NCI-H1048 (cell line): ENCODE data around the gene FAM111B.
A peak's percentile ranks its signal among the peaks of the same experiment; 100 is the strongest.

ENCODE experiments used
- DNase-seq: peaks from one replicate; lab custom pipeline; 2025; lab: John Stamatoyannopoulos, UW

FAM111B gene

DNA sequence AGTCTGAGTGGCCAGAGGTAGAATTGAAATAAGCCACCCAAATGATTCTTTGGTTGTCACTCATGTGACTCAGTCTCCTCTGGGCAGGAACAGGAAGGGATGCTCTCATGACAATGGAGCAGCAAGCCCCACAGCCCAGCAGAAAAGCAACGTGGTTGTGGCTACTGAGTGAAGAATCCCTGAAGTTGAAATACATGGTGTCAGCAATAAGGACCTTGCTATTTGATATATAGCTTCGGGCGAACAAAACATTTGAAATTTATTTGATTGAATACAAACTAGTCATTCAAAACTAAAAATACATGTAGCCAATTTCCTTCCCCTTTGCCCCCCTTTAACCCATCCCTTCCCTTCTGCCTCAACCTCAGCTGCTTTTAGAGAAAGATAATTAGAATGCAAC is 50.4 kb downstream of the FAM111B start:
- DNase-seq: no peak

DNA sequence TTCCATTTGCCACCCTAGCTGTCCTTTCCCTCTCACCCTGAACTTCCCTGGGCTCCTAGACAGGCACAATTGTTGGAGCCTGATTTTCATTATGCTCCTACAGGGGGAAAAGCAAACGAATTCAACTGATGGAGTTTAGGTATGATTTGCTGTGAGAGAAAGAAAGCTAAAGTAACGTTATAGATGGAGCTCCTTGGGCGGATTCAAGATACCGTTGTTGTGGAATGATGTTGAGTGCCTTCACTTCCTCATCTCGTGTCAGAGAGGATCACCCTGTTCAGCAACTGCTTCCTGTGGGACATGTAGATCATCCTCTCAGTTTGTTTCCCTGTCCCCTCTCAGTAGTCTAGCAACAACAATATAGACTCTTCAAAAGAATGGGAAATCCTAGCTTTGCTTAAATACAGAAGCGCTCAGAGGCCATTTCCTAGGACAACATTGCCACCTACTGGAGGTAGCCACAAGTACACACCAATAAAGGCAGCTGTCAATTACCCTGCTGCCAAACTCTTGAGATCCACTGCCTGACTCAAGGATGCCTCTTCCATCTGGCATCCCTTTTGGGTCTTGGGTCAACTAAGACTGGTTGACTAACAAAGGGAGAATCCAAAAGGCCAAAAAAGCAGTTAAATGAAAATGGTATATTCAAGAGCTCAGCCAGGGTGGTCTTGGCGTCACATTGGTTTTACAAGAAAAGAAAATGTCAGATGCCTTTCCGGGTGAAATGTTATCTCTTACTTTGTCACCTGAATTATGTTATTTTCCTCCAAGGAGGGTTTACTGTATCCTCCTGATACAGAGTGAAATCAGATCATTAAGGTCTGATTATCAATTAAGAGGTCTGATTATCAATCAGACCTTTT is 51.4 kb downstream of the FAM111B start:
- DNase-seq: no peak

DNA sequence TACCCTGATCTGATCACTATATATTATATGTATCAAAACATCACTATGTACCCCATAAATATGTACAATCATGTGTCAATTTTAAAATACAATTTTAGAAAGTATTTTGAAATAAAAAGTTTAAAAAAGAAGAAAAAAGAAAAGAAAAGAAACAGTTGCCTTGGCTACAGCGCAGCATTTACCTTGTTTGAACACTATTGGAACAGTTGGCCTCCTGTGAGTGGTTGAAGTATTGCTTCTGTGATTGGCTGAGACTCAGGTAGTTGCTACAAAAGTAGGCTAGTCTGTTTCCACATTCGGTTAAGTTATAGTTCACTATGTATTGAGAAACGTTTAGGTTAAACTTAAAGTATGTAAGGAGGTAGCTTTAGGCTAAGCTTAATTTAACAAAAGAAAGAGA is 57.0 kb downstream of the FAM111B start:
- no peak for DNase-seq

DNA sequence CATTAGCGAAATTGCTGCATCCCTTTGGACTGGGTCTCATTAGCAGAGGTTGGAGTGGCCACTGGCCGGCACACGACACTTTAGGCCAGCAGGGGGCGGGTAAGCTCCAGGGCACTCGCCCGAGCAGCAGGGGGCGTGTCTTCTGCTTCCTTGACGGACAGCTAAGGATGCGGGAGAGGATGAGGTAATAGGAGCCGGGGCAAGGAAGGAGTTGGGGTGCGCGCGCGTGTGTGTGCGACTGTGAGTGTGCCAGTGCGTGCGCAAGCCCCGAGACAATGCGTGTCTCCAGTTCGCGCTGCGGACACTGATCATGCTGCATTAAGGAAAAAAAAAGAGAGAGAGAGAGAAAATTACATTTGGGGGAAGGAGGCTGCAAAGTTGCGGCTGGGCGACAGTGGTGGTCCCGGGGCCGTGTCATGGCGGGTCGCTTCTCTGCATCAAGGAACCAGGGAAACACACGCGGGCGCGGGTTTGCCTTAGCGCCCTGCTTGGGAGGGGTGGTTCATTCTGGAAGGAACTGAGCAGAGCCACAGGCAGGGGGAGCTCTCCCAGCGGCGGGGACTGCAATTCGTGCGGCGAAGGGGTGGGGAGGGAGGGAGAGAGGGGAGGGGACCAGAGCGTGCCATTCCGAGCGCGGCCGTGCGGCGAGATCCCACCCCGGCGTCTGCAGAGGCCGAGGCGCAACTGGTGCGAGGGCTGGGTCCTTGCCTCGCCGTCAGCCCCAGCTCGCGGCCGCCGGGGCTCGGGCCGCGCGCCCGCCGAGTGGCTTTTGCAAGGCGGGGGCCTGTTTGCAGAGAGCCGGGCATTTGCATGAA is 64.7 kb downstream of the FAM111B start, which contains the start of gene DTX4:
Gene DTX4 (plus strand): TSS at position 625 of the 815 bp plus-strand sequence. CDS start 464 bp downstream, outside the sequence.
- DNase-seq: peak; percentile 89

DNA sequence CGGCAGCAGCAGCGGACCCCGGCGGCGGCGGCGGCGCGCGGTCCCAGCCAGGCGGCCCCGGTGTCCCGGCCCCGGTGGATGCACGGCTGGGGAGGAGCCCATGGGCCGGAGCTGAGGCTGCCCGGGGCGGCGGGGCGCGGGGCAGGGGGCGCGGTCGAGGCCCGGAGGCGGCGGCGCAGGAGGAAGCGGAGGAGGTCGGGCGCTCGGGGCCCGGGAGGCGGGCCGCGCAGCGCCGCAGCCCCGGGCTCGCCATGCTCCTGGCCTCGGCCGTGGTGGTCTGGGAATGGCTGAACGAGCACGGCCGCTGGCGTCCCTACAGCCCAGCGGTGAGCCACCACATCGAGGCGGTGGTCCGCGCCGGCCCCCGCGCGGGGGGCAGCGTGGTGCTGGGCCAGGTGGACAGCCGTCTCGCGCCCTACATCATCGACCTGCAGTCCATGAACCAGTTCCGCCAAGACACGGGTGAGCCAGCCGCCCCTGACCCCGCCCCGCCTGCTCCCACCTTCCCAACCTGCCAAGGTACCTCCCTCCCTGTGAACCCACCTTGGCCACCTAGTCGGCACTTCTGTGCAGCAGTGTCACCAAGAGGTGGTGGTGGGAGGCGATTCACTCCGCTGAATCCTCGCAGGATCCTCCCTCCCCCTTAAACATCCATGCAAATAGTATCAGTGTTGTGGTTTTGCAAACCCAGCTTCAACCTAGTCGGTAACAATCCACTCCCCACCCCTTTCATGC is 65.5 kb downstream of the FAM111B start:
- no peak for DNase-seq

DNA sequence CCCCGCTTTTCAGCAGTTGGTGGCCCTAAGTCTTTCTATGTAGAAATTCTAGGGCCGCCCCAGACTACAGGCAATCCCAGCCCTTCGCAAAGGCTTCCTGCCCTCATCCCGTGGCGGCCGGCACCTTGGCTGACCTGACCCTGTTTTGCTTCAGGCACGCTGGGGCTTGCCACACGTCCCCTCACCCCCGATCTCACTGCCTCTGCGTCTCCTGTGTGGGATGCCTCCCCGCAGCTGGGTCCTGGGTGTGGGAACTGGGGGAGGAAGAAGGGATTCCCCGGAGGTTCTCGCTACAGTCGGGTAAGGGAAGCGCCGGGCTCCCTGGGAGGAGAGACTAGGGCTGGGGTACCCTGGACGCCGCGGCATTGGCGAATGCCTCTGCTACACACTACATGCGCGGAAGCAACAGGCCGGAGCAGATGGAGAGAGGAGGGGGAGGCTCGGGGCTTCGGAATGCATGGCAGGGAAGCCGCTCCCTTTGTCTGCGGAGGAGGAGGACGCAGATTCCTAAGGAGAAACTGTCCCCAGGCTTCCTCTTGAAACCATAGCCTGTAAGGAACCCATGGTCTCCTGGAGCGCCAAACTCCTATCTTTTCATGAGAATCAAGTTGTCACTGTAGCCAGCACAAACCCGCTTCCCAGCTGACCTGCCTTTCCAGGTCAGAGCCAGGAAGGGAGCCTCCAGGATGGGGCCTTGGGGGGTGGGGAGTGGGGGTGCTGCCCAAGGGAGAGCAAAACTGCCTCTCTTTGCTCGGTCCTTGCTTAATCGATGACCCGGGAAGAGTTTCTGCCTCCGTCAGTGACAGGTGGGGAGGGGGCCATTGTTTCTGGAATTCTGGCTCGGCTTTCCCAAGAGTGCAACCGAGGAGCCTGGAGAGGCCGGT is 66.3 kb downstream of the FAM111B start:
- DNase-seq: no peak

DNA sequence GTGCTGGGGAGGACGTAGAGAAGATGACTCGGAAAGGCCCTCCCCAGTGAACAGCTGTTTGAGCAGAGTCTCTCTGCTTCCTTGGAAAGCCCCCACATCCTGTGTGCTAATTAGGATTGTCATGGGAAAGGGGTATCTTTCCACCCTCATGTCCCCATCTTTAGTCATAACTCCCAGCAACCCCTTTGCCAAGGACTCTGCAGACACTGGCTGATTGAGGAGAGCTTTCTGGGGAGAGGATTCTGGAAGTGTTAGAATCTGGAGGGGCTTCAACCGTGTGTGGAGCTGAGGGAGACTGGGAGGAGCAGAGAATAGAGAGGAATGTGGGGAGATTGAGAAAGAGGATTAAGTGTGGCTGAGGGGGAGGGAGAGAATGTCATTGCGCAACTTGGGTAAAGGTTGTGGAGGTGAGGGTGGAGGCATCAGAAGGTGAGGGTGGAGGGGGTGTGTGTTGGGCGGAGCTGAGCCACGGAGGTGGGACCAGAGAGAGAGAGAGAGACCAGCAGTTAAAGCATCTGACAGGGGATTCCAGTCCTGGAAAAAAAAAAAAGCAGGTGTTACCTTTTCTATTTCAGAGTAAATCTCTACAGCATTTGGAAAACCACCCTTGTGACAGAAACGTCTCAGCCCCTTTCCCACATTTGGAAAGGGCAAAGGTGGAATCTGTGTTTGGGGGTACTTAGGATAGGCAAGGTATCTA is 67.1 kb downstream of the FAM111B start:
- no peak for DNase-seq

DNA sequence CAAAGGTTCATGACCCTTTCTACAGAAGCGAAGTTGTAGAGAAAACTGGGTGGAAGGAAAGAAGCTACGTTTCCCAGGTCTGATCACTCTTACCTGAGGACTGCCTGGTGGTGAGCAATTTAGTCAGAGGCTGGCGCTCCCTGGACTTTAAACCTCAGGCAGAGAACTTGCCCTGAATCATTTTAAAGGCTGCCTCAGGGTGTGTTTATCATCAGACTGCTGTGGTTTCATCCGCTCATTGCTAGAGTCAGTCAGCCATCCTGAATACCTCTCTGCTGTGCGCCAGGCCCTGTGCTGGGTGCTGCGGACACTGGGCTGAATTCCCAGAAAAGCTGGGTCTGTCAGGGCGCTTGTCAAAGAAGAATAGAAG is 67.6 kb downstream of the FAM111B start:
- DNase-seq: no peak

DNA sequence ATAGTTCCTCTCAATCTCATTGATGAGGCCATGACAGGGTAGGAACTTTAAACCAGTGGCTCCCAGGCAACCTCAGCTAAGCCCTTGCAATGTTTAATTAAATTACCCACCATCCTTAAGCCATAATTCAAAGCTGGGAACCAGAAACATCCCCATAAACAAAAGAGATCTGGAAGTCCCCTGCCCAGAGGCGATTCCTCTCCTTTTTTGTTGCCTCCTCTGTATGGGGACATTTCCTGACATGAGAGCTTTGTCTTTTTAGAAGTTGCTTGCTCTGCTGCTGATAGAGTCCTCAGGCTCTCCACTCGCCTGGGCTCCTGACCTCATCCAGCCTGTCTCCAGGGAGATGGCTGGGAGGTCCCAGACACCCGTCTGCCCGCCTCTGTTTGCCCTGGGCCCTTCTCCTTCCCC is 68.1 kb downstream of the FAM111B start:
- no peak for DNase-seq

DNA sequence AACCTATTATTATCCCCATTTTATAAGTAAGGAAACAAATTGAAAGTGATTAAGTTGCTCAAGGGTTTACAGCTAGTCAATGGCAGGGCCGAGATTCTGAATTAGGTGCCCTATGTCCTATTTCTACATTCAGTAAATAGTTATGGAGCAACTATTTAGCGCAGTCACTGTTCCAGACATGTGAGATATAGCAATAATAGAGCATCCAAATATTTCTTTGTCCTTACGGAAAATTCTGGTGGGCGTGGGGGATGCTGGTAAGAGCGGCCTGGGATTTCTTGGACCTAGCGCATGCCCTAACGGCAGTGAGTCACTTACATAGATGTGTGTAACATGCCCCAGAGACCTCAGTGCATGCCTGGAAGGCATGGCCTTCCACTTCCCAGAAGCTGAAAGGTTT is 69.3 kb downstream of the FAM111B start:
- no peak for DNase-seq
